NCI-H128 (cell line): ENCODE data around the gene KIF4B.
"Not testable (repeated sequence)": the region's sequence is repeated elsewhere in the genome, so short reads cannot be mapped to it uniquely, and the experiment has no call there.

Source experiments
- DNase-seq: peaks from one replicate; lab custom pipeline; 2025; ENCODE audit not compliant: unreplicated experiment; lab: John Stamatoyannopoulos, UW

KIF4B gene

GRCh38 chr5:155002722-155003121 is 10.8 kb upstream of the KIF4B start:
- DNase-seq, result not testable (repeated sequence)

DNA sequence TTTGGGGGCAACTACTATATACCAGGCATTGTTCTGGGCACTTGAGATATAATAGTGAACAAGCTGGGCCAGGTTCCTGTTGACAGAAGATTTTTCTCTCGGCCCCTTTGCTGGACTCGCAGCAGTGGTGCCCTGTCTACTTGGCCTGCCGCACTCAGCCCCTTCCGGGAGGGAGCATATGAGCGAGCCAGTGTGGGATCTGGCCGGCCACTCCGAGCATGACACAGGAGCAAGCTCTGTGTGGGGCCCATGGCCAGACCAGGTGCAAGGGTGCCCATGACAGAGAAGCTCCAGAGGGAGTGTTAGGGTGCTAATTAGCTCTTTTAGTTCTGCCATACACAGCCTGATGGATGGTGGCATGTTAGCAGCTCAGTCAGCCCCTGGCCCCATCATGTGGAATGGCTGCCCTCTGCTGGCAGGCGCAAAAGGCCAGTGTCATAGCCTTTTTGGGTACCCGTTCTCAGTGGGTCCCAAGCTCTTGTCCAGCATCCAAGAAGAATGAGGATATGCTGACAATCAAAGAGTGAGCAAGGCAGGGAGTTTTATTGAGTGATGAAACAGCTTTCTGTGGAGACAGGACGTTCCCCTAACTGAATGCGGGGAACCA is 9.3 kb upstream of the KIF4B start:
- DNase-seq, result no peak

GRCh38 chr5:155006265-155006664 is 7.3 kb upstream of the KIF4B start:
- not testable (repeated sequence) for DNase-seq

GRCh38 chr5:155008669-155009068 is 4.9 kb upstream of the KIF4B start:
- DNase-seq, result no peak

GRCh38 chr5:155010881-155011280 is 2.7 kb upstream of the KIF4B start:
- DNase-seq, result no peak

DNA sequence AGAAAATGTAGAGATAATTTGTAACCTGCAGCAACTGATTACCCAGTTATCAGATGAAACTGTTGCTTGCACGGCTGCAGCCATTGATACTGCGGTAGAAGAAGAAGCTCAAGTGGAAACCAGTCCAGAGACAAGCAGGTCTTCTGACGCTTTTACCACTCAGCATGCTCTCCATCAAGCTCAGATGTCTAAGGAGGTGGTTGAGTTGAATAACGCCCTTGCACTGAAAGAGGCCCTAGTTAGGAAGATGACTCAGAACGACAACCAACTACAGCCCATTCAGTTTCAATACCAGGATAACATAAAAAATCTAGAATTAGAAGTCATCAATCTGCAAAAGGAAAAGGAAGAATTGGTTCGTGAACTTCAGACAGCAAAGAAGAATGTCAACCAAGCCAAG is 1.7 kb downstream of the KIF4B start:
- DNase-seq, result no peak

- no peak for DNase-seq
Measured at GRCh38 chr5:155017610-155018009, 4.1 kb downstream of the KIF4B start.

GRCh38 chr5:155019601-155020226 is 6.2 kb downstream of the KIF4B start:
- no peak for DNase-seq

DNA sequence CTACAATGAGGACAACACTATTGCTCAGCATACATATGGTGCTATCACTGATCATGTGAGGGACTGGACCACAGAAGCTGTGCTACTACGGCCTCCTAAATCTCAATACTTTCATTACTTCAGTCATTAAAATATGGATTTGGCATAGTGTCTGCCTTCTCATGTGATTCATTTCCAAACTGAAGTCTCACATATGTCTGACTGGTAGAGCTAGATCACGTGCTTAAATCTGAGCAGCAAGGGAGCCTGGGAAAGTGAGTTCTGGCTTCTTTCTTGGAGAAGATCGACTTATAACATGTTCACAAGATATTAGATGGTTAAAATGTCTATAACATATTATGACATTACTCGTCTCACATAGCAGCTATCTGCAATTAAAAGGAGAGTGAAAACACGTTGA is 8.3 kb downstream of the KIF4B start:
- DNase-seq, result no peak

GRCh38 chr5:155023320-155023719 is 9.8 kb downstream of the KIF4B start:
- no peak for DNase-seq

DNA sequence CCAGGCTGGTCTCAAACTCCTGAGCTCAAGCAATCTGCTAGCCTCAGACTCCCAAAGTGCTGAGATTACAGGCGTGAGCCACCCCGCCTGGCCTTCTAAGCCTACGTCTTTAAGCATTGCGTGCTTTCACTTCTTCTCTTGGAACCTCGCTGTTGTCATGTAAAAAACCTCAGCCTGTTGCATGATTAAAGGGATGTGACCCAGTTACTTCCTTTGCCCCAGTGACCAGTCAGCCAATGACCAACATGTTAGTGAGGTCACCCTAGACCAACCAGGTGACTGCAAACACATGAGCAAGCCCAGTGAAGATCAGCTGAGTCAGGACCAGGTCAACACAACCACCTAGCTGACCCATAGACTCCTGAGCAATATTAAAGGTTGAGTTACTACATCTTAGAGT is 10.5 kb downstream of the KIF4B start:
- no peak for DNase-seq

- no peak for DNase-seq
Measured at GRCh38 chr5:155025895-155026294, 12.3 kb downstream of the KIF4B start.

DNA sequence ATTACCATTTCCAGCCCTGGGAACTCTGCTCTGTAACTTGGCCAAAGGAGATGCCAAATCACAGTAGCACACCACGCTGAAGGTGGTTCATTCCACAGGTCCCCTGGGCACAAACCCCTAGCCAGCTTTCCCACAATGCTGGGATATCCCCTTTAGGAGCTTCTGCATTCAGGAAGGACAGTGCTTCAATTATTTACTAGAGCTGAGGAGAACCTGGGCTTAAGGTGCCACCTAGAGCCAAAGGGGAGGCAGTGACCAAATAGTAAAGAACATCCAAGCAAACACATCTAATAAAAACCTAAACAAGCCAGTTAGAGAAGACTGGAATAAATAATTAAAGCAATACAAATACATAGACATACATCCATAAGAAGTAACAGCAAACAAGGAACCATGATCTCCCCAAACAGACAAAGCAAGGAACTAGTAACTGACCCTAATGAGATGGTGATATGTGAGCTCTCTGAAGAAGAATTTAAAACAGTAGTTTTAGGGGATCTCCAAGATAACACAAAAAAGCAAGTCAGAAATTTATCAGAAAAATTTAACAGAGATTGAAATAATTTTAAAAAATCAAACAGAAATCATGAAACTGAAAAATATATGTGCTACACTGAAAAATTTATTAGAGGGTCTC is 14.6 kb downstream of the KIF4B start:
- DNase-seq, result no peak

GRCh38 chr5:155029240-155029639 is 15.7 kb downstream of the KIF4B start:
- DNase-seq, result no peak

- not testable (repeated sequence) for DNase-seq
Measured at GRCh38 chr5:155034145-155034744, 20.7 kb downstream of the KIF4B start.

GRCh38 chr5:155035087-155035486 is 21.5 kb downstream of the KIF4B start:
- not testable (repeated sequence) for DNase-seq

DNA sequence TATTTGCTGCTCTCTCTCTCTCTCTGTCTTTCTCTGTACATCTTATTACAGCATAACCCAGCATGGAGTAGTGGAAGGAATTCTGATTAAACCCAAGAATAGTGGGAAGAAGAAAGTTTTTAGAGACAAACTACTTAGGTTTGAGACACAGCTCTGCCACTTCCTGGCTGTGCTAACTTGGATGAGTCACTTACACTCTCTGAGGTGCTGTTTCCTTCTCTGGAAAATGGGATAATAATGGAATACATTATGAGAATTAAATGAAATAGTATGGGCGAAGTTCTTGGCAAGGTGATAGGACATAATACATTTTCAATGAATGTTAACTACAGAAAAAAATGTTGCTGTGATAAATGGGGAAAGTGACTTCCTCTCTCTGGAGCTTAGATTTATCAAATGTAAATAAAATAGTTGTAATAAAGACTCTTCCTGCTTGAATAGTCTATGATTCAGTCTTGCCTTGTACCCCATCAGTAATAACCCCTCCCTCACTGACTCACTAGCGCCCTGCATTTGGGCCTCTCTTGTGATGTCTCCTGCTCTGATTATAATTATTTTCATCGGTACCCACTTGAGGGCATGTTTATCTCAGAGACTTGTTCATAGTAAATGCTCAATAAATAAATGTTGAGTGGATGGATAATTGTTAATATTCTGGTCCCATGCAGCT is 27.6 kb downstream of the KIF4B start:
- DNase-seq, result no peak

DNA sequence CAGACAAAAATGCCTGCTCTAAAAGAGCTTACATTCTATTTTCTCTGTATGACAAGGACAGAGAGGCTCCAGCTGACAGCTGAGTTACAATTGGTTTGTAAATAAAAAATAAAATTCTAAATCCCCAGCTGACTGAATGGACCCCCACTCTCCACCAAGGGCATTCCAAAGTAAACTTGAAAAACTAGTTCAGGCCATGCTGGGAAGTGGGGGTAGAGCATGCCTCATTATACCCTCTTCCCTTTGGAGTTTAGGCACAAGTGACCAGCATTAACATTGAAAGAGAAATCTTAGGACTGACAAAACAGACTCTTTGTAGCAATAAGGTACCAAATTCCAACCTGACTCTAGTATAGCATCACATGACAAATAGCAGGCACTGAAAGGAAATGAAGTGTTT is 31.0 kb downstream of the KIF4B start:
- DNase-seq, result no peak

DNA sequence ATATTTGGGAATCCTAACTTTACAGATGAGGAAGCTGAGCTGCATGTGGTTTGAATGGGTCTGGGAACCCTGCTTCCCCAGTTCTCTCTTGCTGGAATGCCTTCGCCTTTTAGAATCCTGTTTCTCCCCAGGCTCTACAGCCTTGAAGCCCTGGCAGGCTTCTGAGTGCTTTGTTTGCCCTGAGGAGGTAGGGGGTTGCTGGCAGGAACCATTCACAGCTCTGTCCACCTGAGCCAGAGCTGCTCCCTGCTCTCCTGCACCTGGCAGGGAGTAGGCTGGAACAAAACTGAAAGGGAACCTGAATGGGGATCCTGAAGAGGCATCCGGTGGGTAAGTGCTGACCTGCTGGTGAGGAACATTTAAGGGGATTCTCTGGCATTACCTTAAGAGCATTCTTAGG is 33.0 kb downstream of the KIF4B start:
- no peak for DNase-seq

DNA sequence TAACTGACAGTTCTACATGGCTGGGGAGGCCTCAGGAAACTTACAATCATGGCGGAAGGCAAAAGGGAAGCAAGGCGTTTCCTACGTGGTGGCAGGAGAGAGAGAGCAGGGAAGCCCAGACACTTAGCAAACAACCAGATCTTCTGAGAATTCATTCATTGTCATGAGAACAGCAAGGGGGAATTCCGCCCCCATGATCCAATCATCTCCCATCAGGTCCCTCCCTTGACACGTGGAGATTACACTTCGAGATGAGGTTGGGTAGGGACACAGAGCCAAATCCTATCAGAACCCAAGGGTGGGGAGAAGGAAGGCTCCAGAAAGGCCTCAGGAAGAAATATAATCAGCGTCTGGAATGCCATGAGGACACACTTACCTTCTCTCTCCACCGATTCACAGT is 34.3 kb downstream of the KIF4B start:
- DNase-seq, result no peak

DNA sequence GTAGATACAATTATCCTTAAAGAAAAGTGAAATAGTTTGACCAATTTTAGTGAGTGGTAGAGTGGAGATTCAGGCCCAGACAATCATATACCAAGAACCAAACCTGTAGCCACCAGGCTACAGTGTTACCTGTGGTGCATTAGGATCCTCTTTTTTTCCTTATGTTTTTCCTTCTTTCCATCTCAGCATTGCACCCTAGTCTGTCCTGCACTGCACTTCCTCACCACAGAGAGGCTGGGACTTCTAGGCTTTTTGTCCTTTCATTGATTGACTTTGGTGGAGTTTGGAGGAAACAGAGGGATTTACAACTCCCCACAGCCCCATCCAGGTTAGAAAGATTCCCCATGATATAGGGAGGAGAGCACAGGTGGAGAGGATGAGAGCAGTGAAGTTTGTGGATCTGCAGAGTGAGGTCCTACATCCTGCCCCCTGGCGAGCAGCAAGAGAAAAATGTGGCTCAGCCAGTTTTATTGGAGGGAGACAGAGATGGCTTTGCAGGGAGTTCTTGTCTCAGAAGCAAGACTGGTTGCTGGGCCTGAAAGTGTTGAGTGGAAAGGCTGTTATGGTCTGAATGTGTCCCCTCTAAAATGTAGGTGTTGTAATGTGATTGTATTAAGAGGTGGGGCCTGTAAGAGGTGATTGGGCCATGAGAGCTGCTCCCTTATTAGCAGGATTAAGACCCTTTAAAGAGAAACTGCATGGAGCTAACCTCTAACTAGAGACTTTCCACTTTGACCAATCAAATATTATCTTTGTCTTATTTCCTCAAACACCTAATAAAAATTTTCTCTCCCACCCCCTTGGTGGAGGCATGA is 36.2 kb downstream of the KIF4B start:
- DNase-seq, result no peak
